HG02973 (cell line): Measurements from ENCODE around the gene RIN1.

Source experiments
- ATAC-seq: cut with Tn5 transposase; IDR thresholded peaks from one replicate; pipeline ENCODE4 v1.9.1; 2021; ENCODE audit warnings: moderate library complexity; ENCODE audit not compliant: unreplicated experiment

The RIN1 gene

GRCh38 chr11:66302656-66303055 is 33.6 kb downstream of the RIN1 start:
- no peak for ATAC-seq

GRCh38 chr11:66299186-66299585 is 37.0 kb downstream of the RIN1 start:
- no peak for ATAC-seq

GRCh38 chr11:66297610-66298009 is 38.6 kb downstream of the RIN1 start:
- ATAC-seq, result no peak

GRCh38 chr11:66294626-66295620 is 41.3 kb downstream of the RIN1 start:
- ATAC-seq, result no peak

- no peak for ATAC-seq
Observed at GRCh38 chr11:66293777-66294625, 42.2 kb downstream of the RIN1 start.

- no peak for ATAC-seq
Observed at GRCh38 chr11:66293352-66293751, 42.9 kb downstream of the RIN1 start.

- no peak for ATAC-seq
Observed at GRCh38 chr11:66292543-66293332, 43.5 kb downstream of the RIN1 start.

- no peak for ATAC-seq
Observed at GRCh38 chr11:66291706-66292542, 44.3 kb downstream of the RIN1 start, which contains the start of gene TMEM151A. Gene TMEM151A, plus strand, starts transcription at chr11:66291894. Its CDS starts 120 bp downstream, at chr11:66292014.

- ATAC-seq, result no peak
Observed at GRCh38 chr11:66291303-66291705, 44.9 kb downstream of the RIN1 start.

GRCh38 chr11:66290330-66290621 is 46.0 kb downstream of the RIN1 start:
- no peak for ATAC-seq

- ATAC-seq, result peak; percentile 38
Observed at GRCh38 chr11:66289548-66290329, 46.5 kb downstream of the RIN1 start.

- ATAC-seq, result peak; percentile 69
Observed at GRCh38 chr11:66288671-66289547, 47.3 kb downstream of the RIN1 start, which contains the start of gene YIF1A. Gene YIF1A, minus strand, starts transcription at chr11:66289143. Its CDS starts 158 bp downstream, at chr11:66288985.

GRCh38 chr11:66287889-66288670 is 48.2 kb downstream of the RIN1 start:
- no peak for ATAC-seq

- no peak for ATAC-seq
Observed at GRCh38 chr11:66287211-66287888, 48.9 kb downstream of the RIN1 start.

- no peak for ATAC-seq
Observed at GRCh38 chr11:66286699-66287098, 49.5 kb downstream of the RIN1 start.

GRCh38 chr11:66285250-66285947 is 50.8 kb downstream of the RIN1 start:
- ATAC-seq, result no peak
